Loucy (cell line): Measurements from ENCODE around the gene GLG1.

Experiments
- H2AFZ ChIP-seq: fragments of 200-600 bp; sonication (generic); 2 replicates; pipeline ENCODE4 v1.6.0; 2016; ENCODE audit warnings: antibody characterized with exemption, mild to moderate bottlenecking, low read length, moderate library complexity
- H3F3A ChIP-seq: fragments of 200-600 bp; 2 replicates; pipeline ENCODE4 v1.6.0; 2016; ENCODE audit warnings: antibody characterized with exemption, low read depth, mild to moderate bottlenecking
- H3K27me3 ChIP-seq: fragments of 200-600 bp; sonication (generic); 2 replicates; pipeline ENCODE4 v1.6.1; 2014; ENCODE audit warnings: low read length, mild to moderate bottlenecking; ENCODE audit not compliant: insufficient read depth, poor library complexity, severe bottlenecking
- H3K36me3 ChIP-seq: fragments of 200-600 bp; sonication (generic); 2 replicates; pipeline ENCODE4 v1.6.1; 2016; ENCODE audit warnings: low read length; ENCODE audit not compliant: insufficient read depth
- H3K4me1 ChIP-seq: fragments of 200-600 bp; sonication (generic); 2 replicates; pipeline ENCODE4 v1.5.1; 2014; ENCODE audit warnings: low read length, mild to moderate bottlenecking; ENCODE audit not compliant: insufficient read depth, poor library complexity, severe bottlenecking
- H3K4me2 ChIP-seq: fragments of 200-600 bp; sonication (generic); 2 replicates; pipeline ENCODE4 v1.6.0; 2014; ENCODE audit warnings: antibody characterized with exemption, low read length, low read depth, mild to moderate bottlenecking; ENCODE audit not compliant: poor library complexity, severe bottlenecking
- H3K4me3 ChIP-seq: fragments of 200-600 bp; sonication (generic); 2 replicates; pipeline ENCODE4 v1.5.1; 2014; ENCODE audit warnings: low read length, mild to moderate bottlenecking, mixed read lengths; ENCODE audit not compliant: poor library complexity, severe bottlenecking
- H3K79me2 ChIP-seq: fragments of 200-600 bp; sonication (generic); 2 replicates; pipeline ENCODE4 v1.6.1; 2014; ENCODE audit warnings: low read length; ENCODE audit not compliant: insufficient read depth
- H3K9ac ChIP-seq: fragments of 200-600 bp; sonication (generic); 2 replicates; pipeline ENCODE4 v1.6.0; 2014; ENCODE audit warnings: mild to moderate bottlenecking, low read depth, low read length, moderate library complexity; ENCODE audit not compliant: poor library complexity, severe bottlenecking
- H3K9me2 ChIP-seq: fragments of 200-600 bp; sonication (generic); replicated peaks from 2 replicates; pipeline ENCODE4 v1.6.1; 2016; ENCODE audit warnings: low read depth, low read length, mixed read lengths
- H3K9me3 ChIP-seq: fragments of 200-600 bp; sonication (generic); 2 replicates; pipeline ENCODE4 v1.6.1; 2014; ENCODE audit warnings: mild to moderate bottlenecking, antibody characterized with exemption, low read length, low read depth; ENCODE audit not compliant: insufficient read depth
- H4K20me1 ChIP-seq: fragments of 200-600 bp; sonication (generic); 2 replicates; pipeline ENCODE4 v1.6.0; 2014; ENCODE audit warnings: antibody characterized with exemption, low read length, mild to moderate bottlenecking; ENCODE audit not compliant: insufficient read depth, poor library complexity, severe bottlenecking
- EZH2phosphoT487 ChIP-seq: fragments of 200-600 bp; IDR thresholded peaks from 2 replicates; pipeline ENCODE4 v1.6.1; 2018; ENCODE audit warnings: antibody characterized with exemption, mild to moderate bottlenecking, moderate library complexity, borderline replicate concordance
- TF ChIP-seq, protein P1 (sequence below): fragments of 200-600 bp; sonication (generic); conservative IDR thresholded peaks from 2 replicates; pipeline ENCODE4 v1.5.1; 2014; ENCODE audit warnings: mild to moderate bottlenecking, antibody characterized with exemption, low read length

Gene GLG1

DNA sequence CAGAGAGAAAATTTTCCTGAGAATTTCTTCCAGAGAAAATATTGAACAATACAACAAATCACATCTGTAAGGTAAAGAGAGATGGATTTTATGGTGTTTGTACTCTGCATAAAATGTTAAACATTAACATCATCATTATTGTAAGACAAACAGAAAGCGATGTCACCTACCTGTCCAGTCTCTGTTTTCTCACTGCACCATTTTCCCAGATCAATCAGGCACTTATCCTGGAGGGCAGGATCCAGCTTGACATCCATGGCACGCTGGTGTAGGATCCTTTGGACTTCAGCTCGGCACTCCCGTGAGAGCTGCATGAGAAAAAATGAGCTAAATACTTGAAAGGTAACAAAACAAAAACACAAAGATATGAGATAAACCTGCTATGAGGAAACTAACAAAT is 129.7 kb downstream of the GLG1 start:
- no peaks in the 10 kb centered on the region for H3K4me1 ChIP-seq
- peaks cover 65% of the 10 kb centered on the region; the same call in 1 of the 2 replicates for H3K36me3 ChIP-seq
- no peak for TF ChIP-seq EZH2phosphoT487
- TF ChIP-seq, protein P1, sequence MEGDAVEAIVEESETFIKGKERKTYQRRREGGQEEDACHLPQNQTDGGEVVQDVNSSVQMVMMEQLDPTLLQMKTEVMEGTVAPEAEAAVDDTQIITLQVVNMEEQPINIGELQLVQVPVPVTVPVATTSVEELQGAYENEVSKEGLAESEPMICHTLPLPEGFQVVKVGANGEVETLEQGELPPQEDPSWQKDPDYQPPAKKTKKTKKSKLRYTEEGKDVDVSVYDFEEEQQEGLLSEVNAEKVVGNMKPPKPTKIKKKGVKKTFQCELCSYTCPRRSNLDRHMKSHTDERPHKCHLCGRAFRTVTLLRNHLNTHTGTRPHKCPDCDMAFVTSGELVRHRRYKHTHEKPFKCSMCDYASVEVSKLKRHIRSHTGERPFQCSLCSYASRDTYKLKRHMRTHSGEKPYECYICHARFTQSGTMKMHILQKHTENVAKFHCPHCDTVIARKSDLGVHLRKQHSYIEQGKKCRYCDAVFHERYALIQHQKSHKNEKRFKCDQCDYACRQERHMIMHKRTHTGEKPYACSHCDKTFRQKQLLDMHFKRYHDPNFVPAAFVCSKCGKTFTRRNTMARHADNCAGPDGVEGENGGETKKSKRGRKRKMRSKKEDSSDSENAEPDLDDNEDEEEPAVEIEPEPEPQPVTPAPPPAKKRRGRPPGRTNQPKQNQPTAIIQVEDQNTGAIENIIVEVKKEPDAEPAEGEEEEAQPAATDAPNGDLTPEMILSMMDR = no peak
- no peak overlapping the region for H3K4me2 ChIP-seq
- H3K9ac ChIP-seq = no peak overlapping the region
- H2AFZ ChIP-seq = no peak overlapping the region
- H3K4me3 ChIP-seq = no peak overlapping the region
- no peaks in the 10 kb centered on the region for H4K20me1 ChIP-seq
- no peaks in the 10 kb centered on the region for H3K9me2 ChIP-seq
- no peaks in the 10 kb centered on the region for H3K79me2 ChIP-seq
- H3F3A ChIP-seq = no peaks in the 10 kb centered on the region
- no peaks in the 10 kb centered on the region for H3K27me3 ChIP-seq
- H3K9me3 ChIP-seq = no peaks in the 10 kb centered on the region

DNA sequence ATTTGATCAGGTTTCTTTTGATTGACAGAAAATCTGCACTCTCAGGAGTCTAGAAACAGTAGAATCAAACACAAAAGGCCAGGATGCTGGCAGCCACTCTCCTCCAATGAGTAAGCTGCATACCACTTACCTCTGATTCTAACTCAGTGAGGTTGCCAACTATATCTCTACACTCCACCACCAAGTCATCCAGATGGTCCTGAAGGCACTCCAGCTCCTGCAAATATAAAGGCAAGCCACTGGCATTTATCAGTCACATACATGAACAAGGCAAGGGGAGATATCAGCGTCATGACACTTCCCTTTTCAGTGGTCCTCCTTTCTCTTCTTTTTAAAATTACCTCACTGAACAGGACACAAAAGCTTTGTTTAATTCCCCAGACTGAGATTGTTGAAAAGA is 132.5 kb downstream of the GLG1 start:
- Histone ChIP-seq H3F3A (no peaks in the 10 kb centered on the region), H3K4me2 (no peak overlapping the region)

DNA sequence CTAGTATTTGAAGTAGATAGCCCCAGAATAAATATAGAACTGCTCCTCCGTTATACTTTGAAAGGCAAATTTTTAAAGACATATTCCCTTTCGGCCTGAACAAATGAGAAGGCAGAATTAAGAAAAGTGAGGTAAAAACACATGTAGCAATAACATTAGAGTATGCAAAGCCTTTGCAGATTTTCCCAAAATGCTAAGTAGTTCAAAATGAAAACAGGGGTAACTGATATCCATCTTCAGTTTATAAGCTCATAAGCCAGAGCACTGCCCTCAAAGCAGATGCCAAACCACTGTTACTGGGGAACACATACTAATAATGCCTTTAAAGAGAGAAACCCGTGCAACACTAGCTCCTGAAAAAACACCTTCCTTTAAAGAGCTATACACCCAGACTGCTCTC is 134.4 kb downstream of the GLG1 start:
- Histone ChIP-seq H3K9me2 (no peaks in the 10 kb centered on the region), H3K4me2 (no peak overlapping the region), H3F3A (no peaks in the 10 kb centered on the region), H3K4me1 (no peaks in the 10 kb centered on the region), H3K27me3 (no peaks in the 10 kb centered on the region), H3K9me3 (no peaks in the 10 kb centered on the region), H4K20me1 (no peaks in the 10 kb centered on the region), H3K36me3 (peaks cover 85% of the 10 kb centered on the region), H2AFZ (no peak overlapping the region), H3K79me2 (no peaks in the 10 kb centered on the region), H3K4me3 (no peak overlapping the region), H3K9ac (no peak overlapping the region)
- TF ChIP-seq EZH2phosphoT487 = no peak
- TF ChIP-seq, protein P1 = no peak

More for the DNA sequence above, 132.5 kb downstream of the GLG1 start:
- no peak overlapping the region for H3K9ac ChIP-seq
- no peak for TF ChIP-seq EZH2phosphoT487
- TF ChIP-seq, protein P1 = no peak
- H2AFZ ChIP-seq = no peak overlapping the region
- no peak overlapping the region for H3K4me3 ChIP-seq
- no peaks in the 10 kb centered on the region for H3K4me1 ChIP-seq
- H3K9me2 ChIP-seq = no peaks in the 10 kb centered on the region
- no peaks in the 10 kb centered on the region for H3K27me3 ChIP-seq
- no peaks in the 10 kb centered on the region for H4K20me1 ChIP-seq
- H3K79me2 ChIP-seq = no peaks in the 10 kb centered on the region
- peaks cover 78% of the 10 kb centered on the region for H3K36me3 ChIP-seq
- no peaks in the 10 kb centered on the region for H3K9me3 ChIP-seq
